Left ventricle myocardium inferior (tissue), 1 donor: Measurements from ENCODE around the gene RNF38. TPM values are rescaled to one million over a fixed set of nuclear protein-coding genes. Genes with fewer than 3 reads are reported as not detected.
"Not testable (repeated sequence)": the region's sequence is repeated elsewhere in the genome, so short reads cannot be mapped to it uniquely, and the experiment has no call there.

ENCODE experiments used
- DNase-seq: peaks from one replicate; pipeline ENCODE4 v3.0.0-alpha.2; 2020
- H3K27ac ChIP-seq: fragments of 200-600 bp; replicated peaks from 2 replicates; pipeline ENCODE4 v1.8.0; 2021
- H3K27me3 ChIP-seq: fragments of 200-600 bp; 2 replicates; pipeline ENCODE4 v1.8.0; 2021; ENCODE audit warnings: low read depth
- H3K36me3 ChIP-seq: fragments of 200-600 bp; 2 replicates; pipeline ENCODE4 v1.8.0; 2021
- H3K4me1 ChIP-seq: fragments of 200-600 bp; 2 replicates; pipeline ENCODE4 v1.8.0; 2021
- H3K4me3 ChIP-seq: fragments of 200-600 bp; 2 replicates; pipeline ENCODE4 v1.8.0; 2021; ENCODE audit warnings: mild to moderate bottlenecking, moderate library complexity
- H3K9me3 ChIP-seq: fragments of 200-600 bp; replicated peaks from 2 replicates; pipeline ENCODE4 v1.8.0; 2021
- CTCF ChIP-seq: fragments of 200-600 bp; IDR thresholded peaks from 2 replicates; pipeline ENCODE4 v1.8.0; 2021; ENCODE audit warnings: antibody characterized with exemption, mild to moderate bottlenecking, borderline replicate concordance
- intact Hi-C: fragments of 100-400 bp; cut with micrococcal nuclease; formaldehyde crosslinking; loops from one replicate; pipeline ENCODE4 v1.11.0; 2022
- long read RNA-seq: library from polyadenylated mRNA; unstranded; transcript quantifications from one replicate; pipeline ENCODE4 v2.0.0, GENCODE V29; 2021
- total RNA-seq: library from RNA; stranded (reverse); fragmentation: NEBNext Ultra II Directional; extraction: Animal tissue kit (Norgen Biotek cat#: 25700); gene quantifications from one replicate; pipeline ENCODE4 v1.2.1, GENCODE V29; 2021
- donor health status: DM: no; HTN: yes; CAD: no; lungs with severe emphysema.

RNF38 gene
- total RNA-seq = 25.7 TPM
- long read RNA-seq, full-length matches to known transcripts = 6 of 24 reads
- long read RNA-seq, partial matches to known transcripts = 11 of 24 reads
- long read RNA-seq, other reads (novel, unspliced or antisense) = 7 of 24 reads

- intact Hi-C loops = no loop called here
Measured at GRCh38 chr9:36399980-36400331, at the start of gene RNF38. Gene RNF38, minus strand, starts transcription at chr9:36400269. Its CDS starts 161 bp downstream, at chr9:36400108.

GRCh38 chr9:36448555-36448954, 48.5 kb upstream of the RNF38 start:
- H3K27ac ChIP-seq, H3K27me3 ChIP-seq, H3K4me3 ChIP-seq, DNase-seq, H3K9me3 ChIP-seq, H3K36me3 ChIP-seq, intact Hi-C loops: not testable (repeated sequence)
- peaks cover 25% of the 10 kb centered on the region for H3K4me1 ChIP-seq

More at GRCh38 chr9:36399980-36400331, at the start of gene RNF38:
- no peaks in the 10 kb centered on the region for H3K27me3 ChIP-seq
- no peaks in the 10 kb centered on the region for H3K36me3 ChIP-seq
- peak within 1 kb of the TSS; percentile 84 for H3K4me3 ChIP-seq
- DNase-seq = no peak
- H3K4me1 ChIP-seq = peaks cover 61% of the 10 kb centered on the region
- H3K27ac ChIP-seq = peak within 1 kb of the TSS; percentile 94
- H3K9me3 ChIP-seq = no peaks in the 10 kb centered on the region
- TF ChIP-seq CTCF = no peak

GRCh38 chr9:36448017-36448416, 47.9 kb upstream of the RNF38 start:
- no peaks in the 10 kb centered on the region for H3K27me3 ChIP-seq
- H3K36me3 ChIP-seq = no peaks in the 10 kb centered on the region
- no peak overlapping the region for H3K4me3 ChIP-seq
- no peak overlapping the region for H3K27ac ChIP-seq
- H3K4me1 ChIP-seq = peaks cover 27% of the 10 kb centered on the region
- intact Hi-C loops = no loop called here
- TF ChIP-seq CTCF = no peak
- DNase-seq = no peak
- H3K9me3 ChIP-seq = no peaks in the 10 kb centered on the region

- H3K9me3 ChIP-seq, intact Hi-C loops, H3K27ac ChIP-seq, H3K4me3 ChIP-seq, H3K36me3 ChIP-seq, DNase-seq, H3K27me3 ChIP-seq: not testable (repeated sequence)
- H3K4me1 ChIP-seq = peaks cover 40% of the 10 kb centered on the region
Measured at GRCh38 chr9:36446678-36447077, 46.6 kb upstream of the RNF38 start.

- no peak for TF ChIP-seq CTCF
- Histone ChIP-seq H3K36me3 (no peaks in the 10 kb centered on the region), H3K27me3 (no peaks in the 10 kb centered on the region), H3K9me3 (no peaks in the 10 kb centered on the region), H3K4me3 (no peak overlapping the region), H3K4me1 (peaks cover 46% of the 10 kb centered on the region), H3K27ac (no peak overlapping the region)
- intact Hi-C loops = no loop called here
- no peak for DNase-seq
Measured at GRCh38 chr9:36445800-36446361, 45.8 kb upstream of the RNF38 start.

- Histone ChIP-seq H3K9me3 (no peaks in the 10 kb centered on the region), H3K4me3 (no peak overlapping the region), H3K4me1 (peaks cover 37% of the 10 kb centered on the region), H3K27me3 (no peaks in the 10 kb centered on the region), H3K36me3 (no peaks in the 10 kb centered on the region), H3K27ac (no peak overlapping the region)
- intact Hi-C loops = no loop called here
- DNase-seq = no peak
- TF ChIP-seq CTCF = no peak
Measured at GRCh38 chr9:36444203-36444602, 44.1 kb upstream of the RNF38 start.
